Vagina (tissue), 2 donors: Measurements from ENCODE around the gene KCNH8.

Experiments
- CTCF ChIP-seq, 3 experiments: fragments of 450-650 bp in 2 of 3; fragments of 200-600 bp in 1 of 3; sonication (generic) in 1 of 3; IDR thresholded peaks; one replicate each; pipeline ENCODE4 v1.5.1; 2017 to 2019; ENCODE audit warnings: antibody characterized with exemption in 3 of 3, mild to moderate bottlenecking in 2 of 3, moderate library complexity in 2 of 3
- POLR2AphosphoS5 ChIP-seq, 2 donors: sonication (generic); formaldehyde crosslinking; IDR thresholded peaks; one replicate each; pipeline ENCODE4 v1.9.0; 2017; ENCODE audit warnings: antibody characterized with exemption in 2 of 2, mild to moderate bottlenecking in 2 of 2, low read depth in 1 of 2; ENCODE audit not compliant: insufficient read depth in 1 of 2

GRCh38 chr3:19446687-19447086, 298.4 kb downstream of the KCNH8 start:
- TF ChIP-seq POLR2AphosphoS5 (IDR thresholded peaks at IDR 0.05; ENCODE audit: insufficient read depth in 1 of 2, low read depth in 1 of 2) (no peak), CTCF (IDR thresholded peaks at IDR 0.05) (no peak)
